ENCODE measurements around the gene ARHGAP22. TPM values are rescaled to one million over a fixed set of nuclear protein-coding genes. Genes with fewer than 3 reads are reported as not detected.

ARHGAP22 gene
- total and polyA plus RNA-seq, 2 experiments from 2014 or later, result 4.8 to 10.7 TPM

GRCh38 chr10:48653944-48654698 lies 49.2 kb upstream of the ARHGAP22 start:
- Mint-ChIP-seq H3K9me3 (no peaks in the 10 kb centered on the region), H3K27me3 (ENCODE audit: insufficient read depth, low read depth, poor library complexity) (peaks cover 19% of the 10 kb centered on the region), H3K36me3 (ENCODE audit: low read depth) (no peaks in the 10 kb centered on the region), H3K27ac (no peak overlapping the region), H3K4me3 (no peak overlapping the region), H3K4me1 (peaks cover 6% of the 10 kb centered on the region)
- no peak for DNase-seq (ENCODE audit: low spot score)
- TF ChIP-seq ZNF331 (CRISPR knock-in tag; IDR thresholded peaks at IDR 0.05; ENCODE audit: low read depth) (no peak), CREB1 (CRISPR knock-in tag; IDR thresholded peaks at IDR 0.05; ENCODE audit: low read depth) (no peak), STAT1 (IDR thresholded peaks at IDR 0.05; ENCODE audit: unreplicated experiment) (no peak), JUNB (IDR thresholded peaks at IDR 0.05; ENCODE audit: unreplicated experiment) (no peak), POLR2AphosphoS5 (IDR thresholded peaks at IDR 0.05; ENCODE audit: low read depth) (no peak), ZNF114 (CRISPR knock-in tag; IDR thresholded peaks at IDR 0.05) (no peak)
- Histone ChIP-seq H3K4me1 (ENCODE audit: insufficient read depth) (peaks cover 8% of the 10 kb centered on the region; the same call in 1 of the 2 replicates), H3F3A (replicated peaks; ENCODE audit: low read depth) (no peaks in the 10 kb centered on the region), H3K79me2 (replicated peaks; ENCODE audit: insufficient read depth) (no peaks in the 10 kb centered on the region), H2AFZ (no peak overlapping the region), H3K27ac (ENCODE audit: low read depth) (no peak overlapping the region), H4K20me1 (replicated peaks; ENCODE audit: insufficient read depth) (no peaks in the 10 kb centered on the region), H3K4me3 (no peak overlapping the region), H3K36me3 (ENCODE audit: insufficient read depth) (no peaks in the 10 kb centered on the region), H3K4me2 (no peak overlapping the region), H3K27me3 (ENCODE audit: insufficient read depth) (peaks cover 20% of the 10 kb centered on the region), H3K9me2 (ENCODE audit: insufficient read depth) (no peaks in the 10 kb centered on the region)
- no peak for ATAC-seq

DNA sequence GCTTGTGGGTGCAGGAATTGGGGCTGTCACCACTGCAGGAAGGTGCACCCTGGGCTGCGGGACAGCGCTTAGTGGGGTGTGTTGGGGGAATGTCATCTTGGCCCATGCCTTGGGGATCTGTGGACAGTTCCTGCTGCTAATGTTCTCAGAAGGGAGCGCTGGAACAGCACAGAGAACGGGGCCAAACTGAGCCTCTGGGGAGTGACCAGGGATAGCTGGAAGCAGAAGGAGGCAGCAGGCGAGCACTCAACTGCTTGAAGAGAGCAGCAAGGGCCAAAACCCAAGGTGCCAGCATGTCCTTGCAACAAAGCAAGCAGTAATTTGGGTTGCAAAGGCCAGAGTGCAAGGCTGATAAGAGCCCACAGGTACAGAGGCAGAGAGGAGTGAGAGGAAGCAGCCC lies 48.5 kb upstream of the ARHGAP22 start:
- no peak for ATAC-seq
- no peaks in the 10 kb centered on the region for H3K36me3 Mint-ChIP-seq (ENCODE audit: low read depth)
- H3K27ac ChIP-seq (ENCODE audit: low read depth), result no peak overlapping the region
- H4K20me1 ChIP-seq (replicated peaks; ENCODE audit: insufficient read depth), result no peaks in the 10 kb centered on the region
- no peaks in the 10 kb centered on the region for H3K79me2 ChIP-seq (replicated peaks; ENCODE audit: insufficient read depth)
- DNase-seq (ENCODE audit: low spot score), result no peak
- H3K4me1 ChIP-seq (ENCODE audit: insufficient read depth), result peaks cover 8% of the 10 kb centered on the region; the same call in 1 of the 2 replicates
- peaks cover 20% of the 10 kb centered on the region for H3K27me3 ChIP-seq (ENCODE audit: insufficient read depth)
- peaks cover 4% of the 10 kb centered on the region for H3K4me1 Mint-ChIP-seq
- no peaks in the 10 kb centered on the region for H3K9me3 Mint-ChIP-seq
- no peak overlapping the region for H3K4me2 ChIP-seq
- no peaks in the 10 kb centered on the region for H3F3A ChIP-seq (replicated peaks; ENCODE audit: low read depth)
- no peak for TF ChIP-seq EZH2phosphoT487 (IDR thresholded peaks at IDR 0.05; ENCODE audit: unreplicated experiment)
- no peak for TF ChIP-seq POLR2AphosphoS5 (IDR thresholded peaks at IDR 0.05; ENCODE audit: low read depth)
- no peak for TF ChIP-seq CREB1 (CRISPR knock-in tag; IDR thresholded peaks at IDR 0.05; ENCODE audit: low read depth)
- TF ChIP-seq ZNF331 (CRISPR knock-in tag; IDR thresholded peaks at IDR 0.05; ENCODE audit: low read depth), result no peak
- H3K4me3 ChIP-seq, result no peak overlapping the region
- peaks cover 19% of the 10 kb centered on the region for H3K27me3 Mint-ChIP-seq (ENCODE audit: insufficient read depth, low read depth, poor library complexity)
- no peaks in the 10 kb centered on the region for H3K36me3 ChIP-seq (ENCODE audit: insufficient read depth)
- H2AFZ ChIP-seq, result no peak overlapping the region
- no peaks in the 10 kb centered on the region for H3K9me2 ChIP-seq (ENCODE audit: insufficient read depth)
- H3K4me3 Mint-ChIP-seq, result no peak overlapping the region
- no peak overlapping the region for H3K27ac Mint-ChIP-seq

DNA sequence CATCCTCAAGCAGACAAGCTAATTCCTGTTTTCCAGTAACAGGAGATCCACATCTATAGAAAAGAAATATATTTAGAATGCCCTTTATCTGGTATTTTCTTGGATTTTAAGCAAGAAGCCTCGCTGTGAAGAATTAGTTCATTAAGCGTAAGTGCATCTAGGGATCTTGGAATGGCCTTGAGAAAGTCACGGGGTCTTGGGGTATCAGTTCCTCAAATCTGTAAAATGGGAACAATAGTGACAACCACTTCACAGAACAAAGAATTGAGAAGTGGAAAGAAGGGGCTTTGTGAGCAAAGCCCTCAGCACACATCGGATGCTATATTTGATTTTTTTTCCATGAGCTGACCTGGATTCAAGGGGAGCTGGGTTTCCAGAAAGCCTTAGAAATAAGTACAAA lies 47.5 kb upstream of the ARHGAP22 start:
- peaks cover 3% of the 10 kb centered on the region for H3K4me1 Mint-ChIP-seq
- H3K27me3 Mint-ChIP-seq (ENCODE audit: insufficient read depth, low read depth, poor library complexity), result peaks cover 16% of the 10 kb centered on the region
- H3K27me3 ChIP-seq (ENCODE audit: insufficient read depth), result peaks cover 20% of the 10 kb centered on the region
- no peak for TF ChIP-seq STAT1 (IDR thresholded peaks at IDR 0.05; ENCODE audit: unreplicated experiment)
- TF ChIP-seq ZNF114 (CRISPR knock-in tag; IDR thresholded peaks at IDR 0.05), result no peak
- TF ChIP-seq JUNB (IDR thresholded peaks at IDR 0.05; ENCODE audit: unreplicated experiment), result no peak
- TF ChIP-seq EZH2 (IDR thresholded peaks at IDR 0.05; ENCODE audit: low read depth, unreplicated experiment), result no peak
- TF ChIP-seq ZNF462 (CRISPR knock-in tag; IDR thresholded peaks at IDR 0.05), result no peak
- no peak for TF ChIP-seq CREB1 (CRISPR knock-in tag; IDR thresholded peaks at IDR 0.05; ENCODE audit: low read depth)
- TF ChIP-seq NANOG (IDR thresholded peaks at IDR 0.05; ENCODE audit: borderline replicate concordance), result no peak
- TF ChIP-seq EZH2phosphoT487 (IDR thresholded peaks at IDR 0.05; ENCODE audit: unreplicated experiment), result no peak

More for the DNA sequence above, 47.5 kb upstream of the ARHGAP22 start:
- Mint-ChIP-seq H3K9me3 (no peaks in the 10 kb centered on the region), H3K36me3 (ENCODE audit: low read depth) (no peaks in the 10 kb centered on the region), H3K27ac (no peak overlapping the region), H3K4me3 (no peak overlapping the region)
- Histone ChIP-seq H2AFZ (no peak overlapping the region), H3K79me2 (replicated peaks; ENCODE audit: insufficient read depth) (no peaks in the 10 kb centered on the region), H3K4me3 (no peak overlapping the region), H3K9me2 (ENCODE audit: insufficient read depth) (no peaks in the 10 kb centered on the region), H3K4me1 (ENCODE audit: insufficient read depth) (peaks cover 8% of the 10 kb centered on the region; the same call in 1 of the 2 replicates), H3K36me3 (ENCODE audit: insufficient read depth) (no peaks in the 10 kb centered on the region), H3K4me2 (no peak overlapping the region), H3F3A (replicated peaks; ENCODE audit: low read depth) (no peaks in the 10 kb centered on the region), H4K20me1 (replicated peaks; ENCODE audit: insufficient read depth) (no peaks in the 10 kb centered on the region), H3K27ac (ENCODE audit: low read depth) (no peak overlapping the region)
- ATAC-seq (no peak), DNase-seq (ENCODE audit: low spot score) (no peak)

Measured in GM23338 (cell line).